ENCODE data around the gene RAC3. TPM values are rescaled to one million over a fixed set of nuclear protein-coding genes. Genes with fewer than 3 reads are reported as not detected.

The RAC3 gene
- total and polyA plus RNA-seq, 9 of the 15 experiments (the other 6 are each of a cell fraction or from before 2014, with no cell fraction given) = 0.23 to 292 (median 118) TPM

GRCh38 chr17:82042649-82043048 lies 11.2 kb downstream of the RAC3 start (continued):
- TF ChIP-seq HINFP (tag; conservative IDR thresholded peaks at IDR 0.05; ENCODE audit: low read depth) (no peak), CTCF (IDR thresholded peaks at IDR 0.05 in 2 of 3, conservative IDR thresholded peaks at IDR 0.05 in 1 of 3; ENCODE audit: insufficient read depth in 2 of 3, low read depth in 1 of 3, low read length in 3 of 3) (no peak), HEY1 (CRISPR knock-in tag; IDR thresholded peaks at IDR 0.05; ENCODE audit: borderline replicate concordance) (no peak), SLC30A9 (CRISPR knock-in tag; IDR thresholded peaks at IDR 0.05) (no peak)
- TF ChIP-seq, protein P1, sequence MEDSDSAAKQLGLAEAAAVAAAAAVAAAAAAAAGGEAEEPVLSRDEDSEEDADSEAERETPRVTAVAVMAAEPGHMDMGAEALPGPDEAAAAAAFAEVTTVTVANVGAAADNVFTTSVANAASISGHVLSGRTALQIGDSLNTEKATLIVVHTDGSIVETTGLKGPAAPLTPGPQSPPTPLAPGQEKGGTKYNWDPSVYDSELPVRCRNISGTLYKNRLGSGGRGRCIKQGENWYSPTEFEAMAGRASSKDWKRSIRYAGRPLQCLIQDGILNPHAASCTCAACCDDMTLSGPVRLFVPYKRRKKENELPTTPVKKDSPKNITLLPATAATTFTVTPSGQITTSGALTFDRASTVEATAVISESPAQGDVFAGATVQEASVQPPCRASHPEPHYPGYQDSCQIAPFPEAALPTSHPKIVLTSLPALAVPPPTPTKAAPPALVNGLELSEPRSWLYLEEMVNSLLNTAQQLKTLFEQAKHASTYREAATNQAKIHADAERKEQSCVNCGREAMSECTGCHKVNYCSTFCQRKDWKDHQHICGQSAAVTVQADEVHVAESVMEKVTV (CRISPR knock-in tag; IDR thresholded peaks at IDR 0.05) = no peak

All from K562 (cell line).